Astrocyte (in vitro differentiated cells and primary cell): ENCODE results near the gene RAD17.

Experiments used
- EZH2 ChIP-seq: IDR thresholded peaks from 2 replicates; pipeline ENCODE4 v1.6.1; 2012; ENCODE audit warnings: mild to moderate bottlenecking, low read length, inconsistent platforms; ENCODE audit not compliant: insufficient read depth
- TF ChIP-seq, protein P1 (sequence below): IDR thresholded peaks from 2 replicates; pipeline ENCODE4 v1.5.1; 2011; ENCODE audit warnings: low read depth, mild to moderate bottlenecking, inconsistent platforms, low read length, moderate library complexity; ENCODE audit not compliant: insufficient read depth

DNA sequence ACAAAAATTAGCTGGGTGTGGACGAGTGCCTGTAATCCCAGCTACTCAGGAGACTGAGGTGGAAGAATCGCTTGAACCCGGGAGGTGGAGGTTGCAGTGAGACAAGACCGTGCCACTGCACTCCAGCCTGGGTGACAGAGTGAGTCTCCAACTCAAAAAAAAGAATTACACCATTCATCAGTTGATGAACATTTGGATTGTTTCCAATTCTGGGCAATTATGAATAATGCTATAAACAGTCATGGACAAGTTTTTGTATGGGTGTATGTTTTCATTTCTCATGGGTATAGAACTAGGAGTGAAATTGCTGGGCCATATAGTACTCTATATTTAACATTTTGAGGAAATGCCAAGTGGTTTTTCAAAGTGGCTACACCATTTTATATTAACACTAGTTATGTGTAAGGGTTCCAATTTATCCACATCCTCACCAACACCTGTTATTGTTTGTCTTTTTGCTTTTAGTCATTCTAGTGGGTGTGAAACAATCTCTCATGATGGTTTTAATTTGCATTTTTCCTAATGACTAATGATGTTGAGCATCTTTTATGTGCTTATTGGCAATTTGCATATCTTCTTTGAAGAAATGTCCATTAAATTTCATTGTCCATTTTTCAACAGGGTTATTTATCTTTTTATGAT is 28.0 kb upstream of the RAD17 start:
- TF ChIP-seq, protein P1, sequence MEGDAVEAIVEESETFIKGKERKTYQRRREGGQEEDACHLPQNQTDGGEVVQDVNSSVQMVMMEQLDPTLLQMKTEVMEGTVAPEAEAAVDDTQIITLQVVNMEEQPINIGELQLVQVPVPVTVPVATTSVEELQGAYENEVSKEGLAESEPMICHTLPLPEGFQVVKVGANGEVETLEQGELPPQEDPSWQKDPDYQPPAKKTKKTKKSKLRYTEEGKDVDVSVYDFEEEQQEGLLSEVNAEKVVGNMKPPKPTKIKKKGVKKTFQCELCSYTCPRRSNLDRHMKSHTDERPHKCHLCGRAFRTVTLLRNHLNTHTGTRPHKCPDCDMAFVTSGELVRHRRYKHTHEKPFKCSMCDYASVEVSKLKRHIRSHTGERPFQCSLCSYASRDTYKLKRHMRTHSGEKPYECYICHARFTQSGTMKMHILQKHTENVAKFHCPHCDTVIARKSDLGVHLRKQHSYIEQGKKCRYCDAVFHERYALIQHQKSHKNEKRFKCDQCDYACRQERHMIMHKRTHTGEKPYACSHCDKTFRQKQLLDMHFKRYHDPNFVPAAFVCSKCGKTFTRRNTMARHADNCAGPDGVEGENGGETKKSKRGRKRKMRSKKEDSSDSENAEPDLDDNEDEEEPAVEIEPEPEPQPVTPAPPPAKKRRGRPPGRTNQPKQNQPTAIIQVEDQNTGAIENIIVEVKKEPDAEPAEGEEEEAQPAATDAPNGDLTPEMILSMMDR: no peak
- no peak for TF ChIP-seq EZH2
